HuH-7 (cell line): ENCODE data around the gene KRTAP2-4.
"Not testable (repeated sequence)": the region's sequence is repeated elsewhere in the genome, so short reads cannot be mapped to it uniquely, and the experiment has no call there.

Experiments
- DNase-seq: peaks from one replicate; pipeline ENCODE4 v3.0.0; 2011; ENCODE audit warnings: low spot score

Gene KRTAP2-4

DNA sequence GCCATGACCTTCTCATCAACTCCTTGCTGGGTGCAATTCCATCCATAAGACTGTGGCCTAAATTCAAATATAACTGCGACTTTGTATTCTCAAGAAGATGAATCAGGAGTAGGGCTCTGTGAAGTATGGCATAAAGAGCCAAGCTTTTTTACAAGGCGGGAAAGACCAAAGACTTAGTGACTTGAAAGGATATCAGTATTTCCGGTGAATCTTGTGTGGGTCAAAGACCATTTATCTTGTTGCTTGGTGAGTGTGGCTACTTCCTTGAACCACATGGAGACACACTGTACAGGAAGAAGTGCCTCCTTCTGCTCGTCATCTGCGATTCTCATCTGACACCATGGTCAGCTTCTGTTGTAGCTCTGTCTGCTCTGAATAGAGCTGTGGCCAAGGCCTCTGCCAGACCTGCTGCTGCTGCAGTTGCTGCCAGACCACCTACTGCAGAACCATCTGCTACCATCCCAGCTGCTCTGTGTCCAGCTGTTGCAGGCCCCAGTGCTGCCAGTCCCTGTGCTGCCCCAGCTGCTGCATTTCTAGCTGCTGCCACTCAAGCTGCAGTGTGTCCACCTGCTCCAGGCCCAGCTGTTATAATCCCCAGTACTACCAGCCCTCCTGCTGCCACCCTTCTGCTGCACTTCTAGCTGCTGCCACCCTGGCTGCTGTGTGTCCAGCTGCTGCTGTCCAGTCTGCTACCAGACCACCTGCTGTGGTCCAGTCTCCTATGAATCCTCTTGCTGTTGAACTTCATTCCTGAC, 6.1 kb upstream of the KRTAP2-4 start:
- no peak for DNase-seq

DNA sequence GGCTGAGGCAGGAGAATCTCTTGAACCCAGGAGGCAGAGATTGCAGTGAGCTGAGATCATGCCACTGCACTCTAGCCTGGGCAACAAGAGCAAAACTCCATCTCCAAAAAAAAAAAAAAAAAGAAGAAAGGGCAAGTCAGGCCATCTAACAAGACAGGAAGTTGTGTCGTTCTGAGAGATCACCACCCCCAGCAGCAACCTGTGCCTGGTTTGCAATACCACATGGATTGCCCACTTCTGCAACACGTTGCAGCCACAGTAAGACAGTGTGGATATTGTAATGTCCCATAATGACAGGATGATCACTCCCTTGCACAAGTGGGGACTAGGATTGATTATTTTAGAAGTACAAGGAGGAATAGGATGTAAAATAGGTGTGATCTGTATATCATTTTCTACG, 3.4 kb upstream of the KRTAP2-4 start:
- DNase-seq: no peak

DNA sequence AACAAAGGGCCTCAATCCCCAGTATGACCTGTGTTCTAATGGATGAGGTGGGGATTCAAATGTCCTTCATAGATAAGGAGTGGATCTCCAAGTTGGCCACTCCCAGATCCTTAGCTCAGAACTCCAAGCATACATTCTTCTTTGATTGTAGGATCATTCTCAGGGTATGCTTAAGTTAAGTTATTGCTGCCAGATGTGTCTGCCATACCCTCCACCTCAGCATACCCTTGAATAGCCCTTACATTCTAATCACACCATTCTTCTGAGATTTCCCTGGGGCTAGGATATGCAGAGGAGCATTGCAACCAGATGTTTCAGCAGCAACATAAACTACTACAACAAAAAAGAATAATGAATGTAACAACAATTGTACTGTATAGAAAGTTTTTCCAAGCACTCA, 1.6 kb upstream of the KRTAP2-4 start:
- no peak for DNase-seq

DNA sequence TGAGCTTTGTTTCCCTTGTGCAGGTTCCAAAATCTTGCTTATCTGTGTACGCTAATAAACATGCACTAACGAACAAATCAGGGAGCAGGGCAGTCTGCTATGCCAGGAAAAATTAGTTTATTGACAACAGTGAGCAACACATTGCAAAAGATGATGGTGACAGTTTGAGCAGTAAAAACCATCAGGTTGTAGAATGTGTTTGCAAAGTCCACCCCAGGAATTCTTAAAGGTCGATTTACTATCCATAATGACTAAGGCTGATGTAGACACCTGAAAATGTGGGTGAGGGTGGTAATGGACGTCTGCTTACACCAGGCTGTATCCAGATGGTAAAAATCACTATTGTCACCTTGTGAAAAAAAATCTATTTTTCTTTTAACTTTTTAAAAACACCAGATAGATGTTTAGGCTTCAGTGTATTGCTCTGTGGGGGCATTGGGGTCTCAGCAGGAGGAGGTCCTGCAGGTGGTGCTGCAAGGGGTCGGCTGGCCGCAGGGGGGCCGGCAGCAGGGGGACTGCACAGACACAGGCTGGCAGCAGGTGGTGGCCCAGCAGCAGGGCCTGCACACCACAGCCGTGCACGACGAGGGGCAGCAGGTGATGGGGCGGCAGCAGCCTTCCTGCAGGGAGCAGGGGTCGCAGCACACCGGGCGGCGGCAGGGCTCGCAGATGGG, 526 bp downstream of the KRTAP2-4 start:
- not testable (repeated sequence) for DNase-seq

DNA sequence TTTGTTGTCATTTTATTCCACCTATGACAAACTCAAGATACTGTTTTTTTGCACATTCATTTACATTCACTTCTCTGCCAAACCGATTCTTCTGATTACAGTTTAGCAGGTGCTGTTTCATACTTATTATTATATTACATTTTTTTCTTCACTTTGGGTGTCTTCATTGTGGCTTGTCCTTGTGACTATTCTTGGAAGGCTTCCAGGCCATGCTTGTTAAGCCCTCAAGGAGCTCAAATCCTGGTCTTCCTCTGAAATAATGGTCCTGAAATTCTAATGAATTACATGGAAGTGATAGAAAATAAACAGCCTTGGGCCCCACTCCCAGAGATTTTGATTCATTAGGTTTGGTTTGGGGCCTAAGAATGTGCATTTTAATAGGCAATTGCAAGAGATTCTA, 1.4 kb downstream of the KRTAP2-4 start:
- no peak for DNase-seq

DNA sequence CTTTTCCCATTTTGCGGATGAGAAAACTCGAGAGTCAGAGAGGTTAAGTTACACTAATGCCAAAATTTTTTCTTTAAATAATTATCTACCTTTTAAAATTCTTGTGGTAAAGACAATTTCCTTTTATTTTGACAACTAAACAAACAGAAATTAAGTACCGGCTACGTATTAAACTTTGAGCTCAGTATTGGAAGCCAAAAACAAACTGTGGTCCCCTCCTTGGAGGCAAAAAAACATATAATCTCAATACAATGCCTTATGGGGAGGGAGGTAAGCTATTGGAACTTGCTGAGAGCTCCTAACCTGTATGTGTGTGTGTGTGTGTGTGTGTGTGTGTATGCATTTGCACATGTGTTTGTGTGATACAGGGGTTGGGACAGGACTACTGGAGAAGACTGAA, 2.2 kb downstream of the KRTAP2-4 start:
- no peak for DNase-seq

DNA sequence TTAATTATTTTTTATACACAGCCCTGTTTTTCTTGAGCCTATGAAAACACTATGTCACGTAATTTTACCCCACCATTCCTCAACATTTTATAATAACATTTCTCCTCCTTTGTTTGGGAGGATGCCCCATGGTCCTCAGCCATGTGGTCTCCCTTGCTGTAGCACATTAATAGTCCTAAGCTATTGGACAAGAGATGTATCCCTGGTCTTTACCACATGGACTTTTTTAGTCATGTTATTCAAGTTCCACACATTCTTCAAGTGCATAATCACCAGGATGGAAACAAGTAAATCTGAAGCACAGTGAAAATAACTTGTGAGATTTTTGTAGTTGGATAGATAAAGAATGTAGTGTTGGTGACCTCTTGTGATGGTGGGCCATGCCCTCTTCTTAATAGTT, 3.7 kb downstream of the KRTAP2-4 start:
- no peak for DNase-seq

DNA sequence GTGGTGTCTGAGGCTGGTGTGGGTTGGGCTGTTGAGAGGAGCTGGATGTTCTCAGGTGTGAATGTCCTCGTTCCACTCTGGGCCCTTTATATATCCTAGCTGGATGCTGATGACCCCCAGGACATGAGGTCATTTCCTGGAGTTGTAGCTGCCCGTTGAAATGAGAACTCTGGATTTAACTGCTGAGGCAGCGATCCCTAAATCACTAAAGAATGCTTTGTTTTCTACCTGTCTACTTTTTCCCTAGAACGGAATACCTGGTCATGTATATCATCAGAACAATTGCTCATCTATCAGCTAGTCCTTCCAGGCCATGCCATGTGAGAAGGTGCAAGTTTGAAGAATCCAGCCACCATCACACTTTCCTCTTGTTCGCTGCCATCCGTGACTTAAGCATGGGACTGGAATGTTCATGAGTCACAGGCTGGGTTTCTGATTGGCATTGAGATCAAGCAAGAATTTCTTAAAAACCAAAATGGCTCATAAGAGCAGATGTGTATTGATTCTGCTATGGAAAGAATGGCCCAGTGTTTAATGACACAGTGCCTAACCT, 5.6 kb downstream of the KRTAP2-4 start, which contains the start of gene KRTAP2-3:
KRTAP2-3 (minus strand) TSS at position 63 of the 553 bp plus-strand sequence. CDS start 64 bp downstream, outside the sequence.
- DNase-seq: no peak

DNA sequence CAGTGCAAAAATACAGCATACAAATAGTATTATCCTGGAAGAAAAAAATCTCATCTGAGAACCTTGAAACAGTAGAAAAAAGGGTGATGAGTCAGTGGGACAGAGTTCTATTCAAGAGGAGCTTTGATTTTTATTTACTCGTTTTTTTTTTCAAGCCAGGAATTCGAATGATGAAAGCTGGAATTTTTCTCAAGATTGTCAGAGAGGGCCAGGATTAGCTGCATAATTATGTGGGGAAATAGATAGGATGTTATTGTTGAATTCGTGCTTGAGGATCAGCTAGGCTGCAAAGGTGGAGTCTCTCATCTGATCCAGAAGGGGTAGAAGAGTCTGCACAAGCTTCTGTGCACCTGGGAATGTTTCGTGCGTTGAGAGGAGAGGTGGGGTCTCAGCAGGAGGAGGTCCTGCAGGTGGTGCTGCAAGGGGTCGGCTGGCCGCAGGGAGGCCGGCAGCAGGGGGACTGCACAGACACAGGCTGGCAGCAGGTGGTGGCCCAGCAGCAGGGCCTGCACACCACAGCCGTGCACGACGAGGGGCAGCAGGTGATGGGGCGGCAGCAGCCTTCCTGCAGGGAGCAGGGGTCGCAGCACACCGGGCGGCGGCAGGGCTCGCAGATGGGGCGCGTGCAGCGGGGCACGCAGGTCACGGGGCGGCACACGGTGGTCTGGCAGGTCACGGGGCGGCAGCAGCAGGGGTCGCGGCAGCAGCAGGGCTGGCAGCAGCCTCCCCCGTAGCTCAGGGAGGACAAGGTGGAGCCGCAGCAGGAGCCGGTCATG, 6.2 kb downstream of the KRTAP2-4 start:
- not testable (repeated sequence) for DNase-seq

DNA sequence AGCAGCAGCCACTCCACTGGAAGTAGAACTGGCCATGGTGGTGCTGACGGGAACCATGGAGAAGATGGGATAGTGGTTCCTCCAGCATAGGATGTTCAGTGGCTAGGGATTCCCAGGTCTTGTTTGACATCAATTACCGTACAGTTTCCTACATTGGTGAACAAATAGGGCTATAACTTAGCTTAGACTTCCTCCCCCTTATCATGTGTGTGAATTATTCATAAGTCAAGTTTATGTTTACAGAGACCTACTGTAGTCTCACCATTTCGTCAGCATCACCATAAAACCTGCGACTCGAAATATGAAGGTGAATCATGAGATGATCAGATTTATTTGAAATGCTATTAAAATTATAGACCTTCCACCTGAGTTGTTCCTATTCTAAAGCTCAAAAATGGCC, 6.9 kb downstream of the KRTAP2-4 start:
- DNase-seq: no peak

DNA sequence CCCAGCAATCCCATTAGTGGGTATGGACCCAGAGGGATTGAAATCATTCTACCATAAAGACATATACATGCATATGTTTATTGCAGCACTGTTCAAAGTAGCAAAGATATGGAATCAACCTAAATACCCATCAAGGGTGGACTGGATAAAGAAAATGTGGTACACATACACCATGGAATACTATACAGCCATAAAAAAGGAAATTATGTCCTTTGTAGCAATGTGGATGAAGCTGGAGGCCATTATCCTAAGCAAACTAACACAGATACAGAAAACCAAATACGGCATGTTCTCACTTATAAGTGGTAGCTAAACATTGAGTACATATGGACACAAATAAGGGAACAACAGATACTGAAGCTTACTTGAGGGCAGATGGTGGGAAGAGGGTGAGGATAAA, 8.1 kb downstream of the KRTAP2-4 start:
- no peak for DNase-seq

DNA sequence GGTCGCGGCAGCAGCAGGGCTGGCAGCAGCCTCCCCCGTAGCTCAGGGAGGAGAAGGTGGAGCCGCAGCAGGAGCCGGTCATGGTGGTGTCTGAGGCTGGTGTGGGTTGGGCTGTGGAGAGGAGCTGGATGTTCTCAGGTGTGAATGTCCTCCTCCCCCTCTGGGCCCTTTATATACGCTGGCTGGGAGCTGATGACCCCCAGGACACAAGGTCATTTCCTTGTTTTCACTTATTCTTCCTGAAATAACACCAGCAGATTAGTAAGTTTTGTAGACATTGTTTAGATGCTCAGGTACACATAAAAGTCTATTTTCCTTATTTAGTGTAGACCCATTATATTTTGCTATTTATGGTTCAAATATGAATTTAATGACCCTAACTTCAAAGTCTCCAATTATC, 10.5 kb downstream of the KRTAP2-4 start, which contains the start of gene KRTAP2-2:
KRTAP2-2 (minus strand) TSS at position 101 of the 400 bp plus-strand sequence; CDS start at position 82, 19 bp downstream.
- not testable (repeated sequence) for DNase-seq

DNA sequence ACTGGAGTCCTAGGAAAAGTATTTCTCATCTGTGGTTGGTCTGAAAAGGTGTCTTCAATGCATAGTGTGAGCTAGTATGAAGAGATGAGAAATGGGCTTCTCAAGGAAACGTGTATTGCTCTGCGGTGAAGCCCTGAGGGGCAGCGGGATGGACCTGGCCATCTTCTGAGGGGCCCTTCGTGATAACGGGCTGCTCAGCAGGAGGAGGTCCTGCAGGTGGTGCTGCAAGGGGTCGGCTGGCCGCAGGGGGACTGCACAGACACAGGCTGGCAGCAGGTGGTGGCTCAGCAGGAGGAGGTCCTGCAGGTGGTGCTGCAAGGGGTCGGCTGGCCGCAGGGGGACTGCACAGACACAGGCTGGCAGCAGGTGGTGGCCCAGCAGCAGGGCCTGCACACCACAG, 11.1 kb downstream of the KRTAP2-4 start:
- DNase-seq: not testable (repeated sequence)

DNA sequence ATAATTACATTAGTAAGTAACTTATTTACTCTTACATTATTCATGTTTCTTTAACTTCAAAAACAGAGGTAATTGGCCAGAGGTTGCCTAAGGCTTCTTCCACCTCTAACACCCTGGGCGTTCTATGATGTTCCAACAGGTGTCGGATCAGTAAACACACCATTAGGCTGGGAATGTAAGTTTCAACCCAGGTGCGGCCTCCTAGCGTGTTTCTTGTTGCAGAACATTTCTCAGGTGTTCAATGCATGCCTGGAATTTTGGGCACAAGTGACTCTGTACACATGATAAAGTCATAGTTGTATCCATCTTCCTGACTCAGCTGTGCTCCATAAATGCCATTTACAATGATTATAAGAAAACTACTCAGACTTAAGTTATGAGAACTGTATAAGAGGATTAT, 11.7 kb downstream of the KRTAP2-4 start:
- DNase-seq: no peak

DNA sequence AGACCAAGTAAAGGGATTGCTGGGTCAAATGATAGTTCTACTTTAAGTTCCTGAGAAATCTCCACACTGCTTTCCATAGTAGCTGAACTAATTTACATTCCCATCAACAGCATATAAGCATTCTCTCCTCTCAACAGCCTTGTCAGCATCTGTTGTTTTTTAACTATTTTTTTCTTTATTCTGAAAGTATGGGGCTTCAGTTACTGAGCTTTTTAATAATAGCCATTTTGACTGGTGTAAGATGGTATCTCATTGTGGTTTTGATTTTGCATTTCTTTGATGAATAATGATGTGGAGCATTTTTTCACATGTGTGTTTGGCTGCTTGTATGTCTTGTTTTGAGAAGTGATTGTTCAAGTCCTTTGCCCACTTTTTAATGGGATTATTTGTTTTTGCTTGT, 13.1 kb downstream of the KRTAP2-4 start:
- no peak for DNase-seq

DNA sequence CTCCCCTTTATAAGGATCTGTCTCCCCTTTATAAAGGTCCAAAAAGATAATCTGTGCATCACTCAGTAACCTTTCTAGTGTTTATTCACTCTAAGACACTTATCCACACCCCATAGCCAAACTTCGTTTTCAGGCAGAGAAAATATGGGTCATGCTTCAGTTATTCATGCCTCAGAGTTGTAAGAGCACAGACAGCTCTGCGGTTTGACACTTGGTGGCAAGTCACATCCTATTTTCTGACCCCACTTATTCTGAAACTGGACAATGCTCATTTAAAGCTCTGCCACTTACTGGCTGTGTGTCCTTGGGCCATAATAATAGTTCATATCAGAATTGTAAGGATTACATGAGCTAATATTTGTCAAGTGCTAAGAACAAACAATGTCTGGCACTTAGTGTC, 16.6 kb downstream of the KRTAP2-4 start:
- DNase-seq: no peak

DNA sequence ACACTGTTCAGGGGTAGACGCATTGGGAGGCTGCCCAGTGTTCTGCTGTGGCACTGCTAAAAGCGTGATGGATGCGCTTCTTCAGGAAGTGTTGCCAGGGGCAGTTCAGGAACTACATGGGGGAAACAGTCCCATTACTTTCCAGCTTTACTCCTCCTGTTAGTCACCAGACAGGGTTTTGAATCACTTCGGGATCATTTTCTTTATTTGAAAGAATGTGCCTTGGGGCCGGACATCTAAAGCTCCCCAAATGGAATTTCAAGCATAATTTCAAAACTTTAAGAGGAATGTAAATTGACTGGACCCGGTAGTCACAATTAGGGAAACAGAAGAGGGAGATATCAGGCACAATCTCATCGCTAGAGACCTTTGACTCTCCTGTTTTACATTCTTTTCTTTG, 17.2 kb downstream of the KRTAP2-4 start:
- no peak for DNase-seq

DNA sequence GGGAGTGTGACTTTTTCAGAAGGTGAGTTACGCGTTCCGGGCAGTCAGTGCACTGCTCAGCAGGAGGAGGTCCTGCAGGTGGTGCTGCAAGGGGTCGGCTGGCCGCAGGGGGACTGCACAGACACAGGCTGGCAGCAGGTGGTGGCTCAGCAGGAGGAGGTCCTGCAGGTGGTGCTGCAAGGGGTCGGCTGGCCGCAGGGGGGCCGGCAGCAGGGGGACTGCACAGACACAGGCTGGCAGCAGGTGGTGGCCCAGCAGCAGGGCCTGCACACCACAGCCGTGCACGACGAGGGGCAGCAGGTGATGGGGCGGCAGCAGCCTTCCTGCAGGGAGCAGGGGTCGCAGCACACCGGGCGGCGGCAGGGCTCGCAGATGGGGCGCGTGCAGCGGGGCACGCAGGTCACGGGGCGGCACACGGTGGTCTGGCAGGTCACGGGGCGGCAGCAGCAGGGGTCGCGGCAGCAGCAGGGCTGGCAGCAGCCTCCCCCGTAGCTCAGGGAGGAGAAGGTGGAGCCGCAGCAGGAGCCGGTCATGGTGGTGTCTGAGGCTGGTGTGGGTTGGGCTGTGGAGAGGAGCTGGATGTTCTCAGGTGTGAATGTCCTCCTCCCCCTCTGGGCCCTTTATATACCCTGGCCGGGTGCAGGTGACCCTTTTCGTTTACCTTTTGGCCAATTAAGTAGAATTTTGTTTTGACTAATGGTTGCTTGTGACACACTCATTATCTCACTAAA, 18.8 kb downstream of the KRTAP2-4 start, which contains the start of gene KRTAP2-1:
KRTAP2-1 (minus strand) TSS at position 582 of the 731 bp plus-strand sequence; CDS start at position 533, 49 bp downstream.
- DNase-seq: not testable (repeated sequence)

DNA sequence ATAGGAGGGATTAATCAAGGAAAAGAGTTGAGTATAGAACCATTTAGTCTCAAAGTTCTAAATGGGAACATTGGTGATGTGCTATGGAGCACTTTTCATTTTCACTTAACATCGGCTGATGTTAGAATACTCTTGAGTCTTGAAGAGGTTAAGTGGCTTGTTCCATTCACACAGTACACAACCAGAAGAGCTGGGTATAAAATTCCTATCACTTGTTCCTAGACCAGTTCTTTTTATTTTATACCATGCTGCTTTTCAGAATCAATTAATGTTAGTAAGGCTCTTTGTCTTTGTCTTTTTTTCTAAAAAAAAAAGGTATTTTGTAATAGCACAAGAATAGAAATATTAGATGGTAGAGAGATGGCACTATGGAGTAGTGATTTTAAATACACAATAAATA, 22.7 kb downstream of the KRTAP2-4 start:
- no peak for DNase-seq

DNA sequence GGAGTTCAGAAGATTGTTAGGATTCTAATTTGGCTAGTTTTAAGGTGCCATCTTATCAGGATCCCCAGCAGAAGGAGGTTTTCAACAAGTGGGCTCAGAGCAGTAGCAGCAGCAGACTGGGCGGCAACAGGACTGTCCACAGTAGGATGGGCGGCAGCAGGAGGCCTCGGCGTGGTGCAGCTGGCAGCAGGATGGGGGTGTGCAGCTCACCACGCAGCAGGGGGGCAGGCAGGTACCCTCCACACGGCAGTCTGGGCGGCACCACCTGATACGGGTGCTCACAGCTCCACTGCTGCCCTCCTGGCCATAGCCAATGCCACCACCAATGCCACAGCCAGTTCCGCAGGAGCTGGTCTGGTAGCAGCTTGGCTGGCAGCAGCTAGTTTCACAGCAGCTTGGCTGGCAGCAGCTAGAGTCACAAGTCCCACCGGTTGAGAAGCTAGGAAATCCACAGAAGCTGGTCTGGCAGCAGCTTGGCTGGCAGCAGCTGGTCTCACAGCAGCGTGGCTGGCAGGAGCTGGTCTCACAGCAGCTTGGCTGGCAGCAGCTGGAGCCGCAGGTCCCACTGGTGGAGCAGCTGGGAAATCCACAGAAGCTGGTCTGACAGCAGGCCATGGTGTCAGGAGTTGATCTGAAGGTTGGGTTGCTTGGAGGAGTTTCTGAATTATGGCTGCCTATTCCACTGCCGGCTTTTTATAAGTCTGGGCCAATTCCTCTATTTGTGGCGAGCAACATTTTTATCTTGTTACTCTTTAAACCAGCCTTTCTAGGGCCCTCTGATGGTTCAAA, 24.7 kb downstream of the KRTAP2-4 start, which contains the start of gene KRTAP1-1:
KRTAP1-1 (minus strand) TSS at position 668 of the 789 bp plus-strand sequence; CDS start at position 615, 53 bp downstream.
- DNase-seq: not testable (repeated sequence)
